NCI-H82 (cell line): ENCODE data around the gene VPS37B.

Experiments used
- DNase-seq: peaks from one replicate; lab custom pipeline; 2025; lab: John Stamatoyannopoulos, UW

Gene VPS37B

GRCh38 chr12:122852336-122853275 is 43.3 kb downstream of the VPS37B start:
- DNase-seq, result no peak

- DNase-seq, result no peak
These were observed 44.1 kb downstream of the VPS37B start for GRCh38 chr12:122851820-122852219.

- no peak for DNase-seq
These were observed 45.1 kb downstream of the VPS37B start for GRCh38 chr12:122850695-122851350.

GRCh38 chr12:122850048-122850445 is 45.9 kb downstream of the VPS37B start:
- no peak for DNase-seq

GRCh38 chr12:122849352-122850047 is 46.4 kb downstream of the VPS37B start:
- DNase-seq, result no peak

GRCh38 chr12:122848471-122849351 is 47.2 kb downstream of the VPS37B start:
- no peak for DNase-seq

GRCh38 chr12:122847921-122848421 is 48.0 kb downstream of the VPS37B start:
- no peak for DNase-seq

- DNase-seq, result no peak
These were observed 48.4 kb downstream of the VPS37B start for GRCh38 chr12:122847516-122847836.

- DNase-seq, result no peak
These were observed 49.1 kb downstream of the VPS37B start for GRCh38 chr12:122846622-122847515.

- no peak for DNase-seq
These were observed 49.9 kb downstream of the VPS37B start for GRCh38 chr12:122845865-122846621.

- no peak for DNase-seq
These were observed 50.7 kb downstream of the VPS37B start for GRCh38 chr12:122845041-122845864.

GRCh38 chr12:122844366-122844971 is 51.5 kb downstream of the VPS37B start:
- no peak for DNase-seq

GRCh38 chr12:122843455-122843854 is 52.5 kb downstream of the VPS37B start:
- DNase-seq, result no peak

- DNase-seq, result no peak
These were observed 53.2 kb downstream of the VPS37B start for GRCh38 chr12:122842505-122843405.

GRCh38 chr12:122841544-122842321 is 54.2 kb downstream of the VPS37B start:
- DNase-seq, result no peak
